ENCODE results near the gene HOXB1.
A peak's percentile ranks its signal among the peaks of the same experiment; 100 is the strongest.

Gene HOXB1

DNA sequence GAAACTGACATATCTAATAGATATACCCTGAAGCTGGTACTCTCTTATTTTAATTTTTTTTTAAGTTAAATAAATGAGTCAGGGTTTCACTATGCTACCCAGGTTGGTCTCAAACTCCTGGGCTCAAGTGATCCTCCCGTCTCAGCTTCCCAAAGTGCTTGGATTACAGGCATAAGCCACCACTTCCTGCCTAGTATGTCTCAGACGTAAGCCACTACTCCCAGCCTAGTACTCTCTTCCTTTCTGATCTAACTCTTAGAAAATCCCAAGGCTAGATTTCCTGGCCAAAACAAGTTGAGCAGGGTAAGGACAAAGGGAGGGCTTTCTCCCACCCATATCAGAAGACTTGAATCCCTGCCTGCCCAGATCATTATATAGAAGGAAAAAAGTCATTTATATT is 33.7 kb downstream of the HOXB1 start:
- H3K4me3 ChIP-seq (ENCODE audit: control insufficient read depth, low read depth, low read length): no peak overlapping the region
- TF ChIP-seq, protein P1, sequence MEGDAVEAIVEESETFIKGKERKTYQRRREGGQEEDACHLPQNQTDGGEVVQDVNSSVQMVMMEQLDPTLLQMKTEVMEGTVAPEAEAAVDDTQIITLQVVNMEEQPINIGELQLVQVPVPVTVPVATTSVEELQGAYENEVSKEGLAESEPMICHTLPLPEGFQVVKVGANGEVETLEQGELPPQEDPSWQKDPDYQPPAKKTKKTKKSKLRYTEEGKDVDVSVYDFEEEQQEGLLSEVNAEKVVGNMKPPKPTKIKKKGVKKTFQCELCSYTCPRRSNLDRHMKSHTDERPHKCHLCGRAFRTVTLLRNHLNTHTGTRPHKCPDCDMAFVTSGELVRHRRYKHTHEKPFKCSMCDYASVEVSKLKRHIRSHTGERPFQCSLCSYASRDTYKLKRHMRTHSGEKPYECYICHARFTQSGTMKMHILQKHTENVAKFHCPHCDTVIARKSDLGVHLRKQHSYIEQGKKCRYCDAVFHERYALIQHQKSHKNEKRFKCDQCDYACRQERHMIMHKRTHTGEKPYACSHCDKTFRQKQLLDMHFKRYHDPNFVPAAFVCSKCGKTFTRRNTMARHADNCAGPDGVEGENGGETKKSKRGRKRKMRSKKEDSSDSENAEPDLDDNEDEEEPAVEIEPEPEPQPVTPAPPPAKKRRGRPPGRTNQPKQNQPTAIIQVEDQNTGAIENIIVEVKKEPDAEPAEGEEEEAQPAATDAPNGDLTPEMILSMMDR (conservative IDR thresholded peaks at IDR 0.05; ENCODE audit: control insufficient read depth, insufficient read depth, low read depth, low read length): no peak
- DNase-seq (ENCODE audit: low read depth): peak; percentile 72

GRCh38 chr17:48494335-48494734 is 36.5 kb downstream of the HOXB1 start:
- TF ChIP-seq, protein P1 (conservative IDR thresholded peaks at IDR 0.05; ENCODE audit: control insufficient read depth, insufficient read depth, low read depth, low read length): no peak
- no peak overlapping the region for H3K4me3 ChIP-seq (ENCODE audit: control insufficient read depth, low read depth, low read length)
- DNase-seq (ENCODE audit: low read depth): peak; percentile 91

- peak overlapping the region; percentile 14 for H3K4me3 ChIP-seq (ENCODE audit: control insufficient read depth, low read depth, low read length)
- peak; percentile 71 for DNase-seq (ENCODE audit: low read depth)
- TF ChIP-seq, protein P1 (conservative IDR thresholded peaks at IDR 0.05; ENCODE audit: control insufficient read depth, insufficient read depth, low read depth, low read length): no peak
Measured at GRCh38 chr17:48492401-48493298, 38.2 kb downstream of the HOXB1 start.

DNA sequence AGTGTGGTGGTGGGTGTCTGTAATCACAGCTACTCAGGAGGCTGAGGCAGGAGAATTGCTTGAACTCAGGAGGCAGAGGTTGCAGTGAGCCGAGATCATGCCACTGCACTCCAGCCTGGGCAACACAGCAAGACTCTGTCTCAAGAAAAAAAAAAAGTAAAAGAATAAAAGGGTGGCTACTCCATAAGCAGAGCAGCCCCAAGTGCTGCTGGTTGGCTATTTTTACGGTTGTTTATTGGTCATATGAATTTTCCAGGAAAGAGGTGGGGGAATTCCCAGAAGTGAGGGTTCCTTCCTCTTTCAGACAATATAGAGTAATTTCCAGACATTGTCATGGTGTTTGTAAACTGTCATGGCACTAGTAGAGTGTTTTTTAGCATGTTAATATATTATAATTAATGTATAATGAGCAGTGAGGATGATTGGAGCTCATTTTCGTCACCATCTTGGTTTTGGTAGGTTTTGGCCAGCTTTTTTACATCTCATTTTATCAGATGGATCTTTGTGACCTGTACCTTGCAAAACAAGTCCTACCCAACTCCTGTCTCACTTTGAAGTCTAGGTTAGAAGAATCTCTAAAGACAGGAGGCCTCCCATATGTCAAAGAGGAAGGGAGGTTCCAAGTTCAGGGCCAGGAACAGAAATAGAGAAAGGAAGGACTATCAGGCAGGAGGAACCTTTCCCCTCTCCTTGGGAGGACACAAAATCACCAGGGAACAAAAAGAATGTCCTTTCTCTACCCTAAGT is 39.1 kb downstream of the HOXB1 start:
- DNase-seq (ENCODE audit: low read depth): no peak
- TF ChIP-seq, protein P1 (conservative IDR thresholded peaks at IDR 0.05; ENCODE audit: control insufficient read depth, insufficient read depth, low read depth, low read length): no peak
- no peak overlapping the region for H3K4me3 ChIP-seq (ENCODE audit: control insufficient read depth, low read depth, low read length)

- no peak overlapping the region for H3K4me3 ChIP-seq (ENCODE audit: control insufficient read depth, low read depth, low read length)
- TF ChIP-seq, protein P1 (conservative IDR thresholded peaks at IDR 0.05; ENCODE audit: control insufficient read depth, insufficient read depth, low read depth, low read length): no peak
- DNase-seq (ENCODE audit: low read depth): no peak
Measured at GRCh38 chr17:48490451-48490892, 40.3 kb downstream of the HOXB1 start.

DNA sequence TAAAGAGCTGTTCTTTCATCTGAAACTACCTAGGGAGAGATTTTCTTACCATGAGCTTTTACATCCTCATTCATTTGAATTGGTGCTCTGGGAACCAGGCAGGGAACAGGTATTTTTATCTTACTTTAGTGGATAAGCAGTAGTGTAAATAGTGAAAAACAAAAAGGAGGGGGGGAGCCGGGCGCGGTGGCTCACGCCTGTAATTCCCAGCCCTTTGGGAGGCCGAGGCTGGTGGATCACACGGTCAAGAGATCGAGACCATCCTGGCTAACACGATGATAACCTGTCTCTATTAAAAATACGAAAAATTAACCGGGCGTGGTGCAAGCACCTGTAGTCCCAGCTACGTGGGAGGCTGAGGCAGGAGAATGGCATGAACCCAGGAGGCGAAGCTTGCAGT is 41.0 kb downstream of the HOXB1 start:
- no peak overlapping the region for H3K4me3 ChIP-seq (ENCODE audit: control insufficient read depth, low read depth, low read length)
- TF ChIP-seq, protein P1 (conservative IDR thresholded peaks at IDR 0.05; ENCODE audit: control insufficient read depth, insufficient read depth, low read depth, low read length): no peak
- DNase-seq (ENCODE audit: low read depth): no peak

Data from fibroblast of mammary gland (primary cell).